ENCODE data around the gene CCSER1. TPM values are rescaled to one million over a fixed set of nuclear protein-coding genes. Genes with fewer than 3 reads are reported as not detected.
"Not testable (repeated sequence)": the region's sequence is repeated elsewhere in the genome, so short reads cannot be mapped to it uniquely, and the experiment has no call there.

The CCSER1 gene
- total and polyA plus RNA-seq, 2 donors (not counting 1 experiment from before 2014, with no cell fraction given), result 10.7 to 39.5 TPM

DNA sequence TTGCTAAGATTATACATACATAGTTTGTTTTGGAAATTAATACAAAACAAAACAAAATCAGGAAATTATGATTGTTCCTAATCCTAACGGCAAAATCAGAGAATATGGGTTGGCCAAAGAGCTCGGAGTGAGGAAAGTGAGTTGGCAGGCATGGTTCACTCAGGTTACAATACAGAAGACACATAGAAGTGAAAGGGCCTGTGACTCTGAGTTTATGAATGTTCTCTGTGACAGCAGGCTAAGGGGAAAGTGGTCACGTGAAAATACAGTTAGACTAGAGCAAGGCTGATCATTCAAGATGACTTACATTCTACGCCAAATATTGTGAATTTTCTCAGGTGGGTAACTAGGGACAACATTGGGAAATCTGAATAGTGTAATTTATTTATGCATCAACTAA, 1001.3 kb downstream of the CCSER1 start:
- no peak overlapping the region for H2AFZ ChIP-seq (ENCODE audit: insufficient read depth, low read depth, low read length, poor library complexity, severe bottlenecking)
- Mint-ChIP-seq H3K27ac (no peak overlapping the region), H3K9me3 (ENCODE audit: insufficient read depth) (no peaks in the 10 kb centered on the region), H3K27me3 (no peaks in the 10 kb centered on the region), H3K4me1 (no peaks in the 10 kb centered on the region), H3K4me3 (no peak overlapping the region)
- no peaks in the 10 kb centered on the region for H3K27me3 ChIP-seq (replicated peaks in 1 of 4; ENCODE audit: control extremely low read depth in 1 of 4, control insufficient read depth in 3 of 4, insufficient read depth in 4 of 4, low read length in 3 of 4)
- ChIA-PET POLR2A (no interaction called here), CTCF (no interaction called here)
- no peak overlapping the region for H3K4me2 ChIP-seq (replicated peaks; ENCODE audit: low read depth, low read length, poor library complexity, severe bottlenecking)
- WGBS (ENCODE audit: insufficient coverage), result 100% methylated on average over 2 of the region's 4 CpGs
- no peaks in the 10 kb centered on the region for H3K79me2 ChIP-seq (ENCODE audit: control insufficient read depth, insufficient read depth, low read length)
- no peak for ATAC-seq (ENCODE audit: low read depth)
- no peaks in the 10 kb centered on the region for H3K36me3 ChIP-seq (replicated peaks in 1 of 2; ENCODE audit: control extremely low read depth in 1 of 2, control insufficient read depth in 1 of 2, extremely low read depth in 1 of 2, insufficient read depth in 2 of 2, low read length in 1 of 2)
- TF ChIP-seq EZH2 (IDR thresholded peaks at IDR 0.05; ENCODE audit: borderline replicate concordance, insufficient read depth, low read depth, low read length, poor library complexity, severe bottlenecking), result no peak
- TF ChIP-seq, protein P1, sequence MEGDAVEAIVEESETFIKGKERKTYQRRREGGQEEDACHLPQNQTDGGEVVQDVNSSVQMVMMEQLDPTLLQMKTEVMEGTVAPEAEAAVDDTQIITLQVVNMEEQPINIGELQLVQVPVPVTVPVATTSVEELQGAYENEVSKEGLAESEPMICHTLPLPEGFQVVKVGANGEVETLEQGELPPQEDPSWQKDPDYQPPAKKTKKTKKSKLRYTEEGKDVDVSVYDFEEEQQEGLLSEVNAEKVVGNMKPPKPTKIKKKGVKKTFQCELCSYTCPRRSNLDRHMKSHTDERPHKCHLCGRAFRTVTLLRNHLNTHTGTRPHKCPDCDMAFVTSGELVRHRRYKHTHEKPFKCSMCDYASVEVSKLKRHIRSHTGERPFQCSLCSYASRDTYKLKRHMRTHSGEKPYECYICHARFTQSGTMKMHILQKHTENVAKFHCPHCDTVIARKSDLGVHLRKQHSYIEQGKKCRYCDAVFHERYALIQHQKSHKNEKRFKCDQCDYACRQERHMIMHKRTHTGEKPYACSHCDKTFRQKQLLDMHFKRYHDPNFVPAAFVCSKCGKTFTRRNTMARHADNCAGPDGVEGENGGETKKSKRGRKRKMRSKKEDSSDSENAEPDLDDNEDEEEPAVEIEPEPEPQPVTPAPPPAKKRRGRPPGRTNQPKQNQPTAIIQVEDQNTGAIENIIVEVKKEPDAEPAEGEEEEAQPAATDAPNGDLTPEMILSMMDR (IDR thresholded peaks at IDR 0.05), result no peak
- no peaks in the 10 kb centered on the region for H3K4me1 ChIP-seq (ENCODE audit: control insufficient read depth in 2 of 2, insufficient read depth in 2 of 2, low read length in 2 of 2)
- no peak for DNase-seq
- no peak overlapping the region for H3K9ac ChIP-seq (ENCODE audit: low read length)
- intact Hi-C loops (cut with micrococcal nuclease), result no loop called here
- H3K9me3 ChIP-seq (ENCODE audit: control extremely low read depth in 1 of 3, control insufficient read depth in 2 of 3, insufficient read depth in 1 of 3, low read length in 2 of 3), result no peaks in the 10 kb centered on the region
- no peaks in the 10 kb centered on the region for H4K20me1 ChIP-seq (ENCODE audit: control insufficient read depth, insufficient read depth, low read length, poor library complexity, severe bottlenecking)
- no peak overlapping the region for H3K27ac ChIP-seq (ENCODE audit: low read length in 2 of 2)
- H3K4me3 ChIP-seq (ENCODE audit: control extremely low read depth in 1 of 5, extremely low read depth in 1 of 5, insufficient read depth in 1 of 5, low read depth in 2 of 5, low read length in 4 of 5), result no peak overlapping the region

DNA sequence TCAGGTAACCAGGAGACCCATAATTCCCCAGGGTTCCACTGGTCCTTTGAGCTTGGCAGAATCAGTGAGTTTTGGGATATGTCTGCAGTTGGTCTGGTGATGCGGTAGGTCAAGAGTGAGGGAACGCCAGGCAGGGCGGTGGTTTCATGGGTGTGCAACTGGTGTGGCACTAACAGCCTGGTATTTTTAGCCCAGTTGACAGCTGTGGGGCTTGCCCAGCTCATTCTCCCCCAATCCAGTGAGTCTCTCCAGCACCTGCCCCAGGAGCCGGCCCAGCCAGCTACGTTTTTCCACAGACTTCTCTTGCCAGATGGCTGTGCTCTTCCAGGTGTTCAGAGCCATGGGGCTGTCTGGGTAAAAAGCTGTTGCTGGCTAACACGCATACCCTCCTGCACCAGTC, 1019.9 kb downstream of the CCSER1 start:
- ATAC-seq (ENCODE audit: low read depth) (no peak), DNase-seq (no peak)
- Histone ChIP-seq H3K4me2 (replicated peaks; ENCODE audit: low read depth, low read length, poor library complexity, severe bottlenecking) (no peak overlapping the region), H3K27ac (ENCODE audit: low read length in 2 of 2) (no peak overlapping the region), H3K9ac (ENCODE audit: low read length) (no peak overlapping the region), H3K9me3 (ENCODE audit: control extremely low read depth in 1 of 3, control insufficient read depth in 2 of 3, insufficient read depth in 1 of 3, low read length in 2 of 3) (peaks cover 0 to 9% (median 0%) of the 10 kb centered on the region in 3 donors), H2AFZ (ENCODE audit: insufficient read depth, low read depth, low read length, poor library complexity, severe bottlenecking) (no peak overlapping the region), H3K4me3 (ENCODE audit: control extremely low read depth in 1 of 5, extremely low read depth in 1 of 5, insufficient read depth in 1 of 5, low read depth in 2 of 5, low read length in 4 of 5) (no peak overlapping the region), H4K20me1 (ENCODE audit: control insufficient read depth, insufficient read depth, low read length, poor library complexity, severe bottlenecking) (no peaks in the 10 kb centered on the region), H3K79me2 (ENCODE audit: control insufficient read depth, insufficient read depth, low read length) (no peaks in the 10 kb centered on the region), H3K36me3 (replicated peaks in 1 of 2; ENCODE audit: control extremely low read depth in 1 of 2, control insufficient read depth in 1 of 2, extremely low read depth in 1 of 2, insufficient read depth in 2 of 2, low read length in 1 of 2) (no peaks in the 10 kb centered on the region), H3K4me1 (ENCODE audit: control insufficient read depth in 2 of 2, insufficient read depth in 2 of 2, low read length in 2 of 2) (no peaks in the 10 kb centered on the region), H3K27me3 (replicated peaks in 1 of 4; ENCODE audit: control extremely low read depth in 1 of 4, control insufficient read depth in 3 of 4, insufficient read depth in 4 of 4, low read length in 3 of 4) (no peaks in the 10 kb centered on the region)
- Mint-ChIP-seq H3K27ac (no peak overlapping the region), H3K27me3 (no peaks in the 10 kb centered on the region), H3K4me3 (no peak overlapping the region), H3K9me3 (ENCODE audit: insufficient read depth) (peaks cover 13% of the 10 kb centered on the region), H3K4me1 (no peaks in the 10 kb centered on the region)
- TF ChIP-seq EZH2 (IDR thresholded peaks at IDR 0.05; ENCODE audit: borderline replicate concordance, insufficient read depth, low read depth, low read length, poor library complexity, severe bottlenecking), result no peak
- TF ChIP-seq, protein P1 (IDR thresholded peaks at IDR 0.05), result no peak
- intact Hi-C loops (cut with micrococcal nuclease), result no loop called here
- POLR2A ChIA-PET, result no interaction called here
- CTCF ChIA-PET, result no interaction called here
- WGBS (ENCODE audit: insufficient coverage), result 93% methylated on average over 5 of the region's 6 CpGs

DNA sequence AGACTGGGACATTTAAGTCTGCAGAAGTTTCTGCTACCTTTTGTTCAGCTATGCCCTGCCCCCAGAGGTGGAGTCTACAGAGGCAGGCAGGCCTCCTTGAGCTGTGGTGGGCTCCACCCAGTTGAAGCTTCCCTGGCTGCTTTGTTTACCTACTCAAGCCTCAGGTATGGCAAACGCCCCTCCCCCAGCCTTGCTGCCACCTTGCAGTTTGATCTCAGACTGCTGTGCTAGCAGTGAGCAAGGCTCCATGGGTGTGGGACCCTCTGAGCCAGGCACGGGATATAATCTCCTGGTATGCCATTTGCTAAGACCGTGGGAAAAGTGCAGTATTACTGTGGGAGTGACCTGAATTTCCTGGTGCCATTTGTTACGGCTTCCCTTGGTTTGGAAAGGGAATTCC, 1026.8 kb downstream of the CCSER1 start:
- H3K9me3 Mint-ChIP-seq (ENCODE audit: insufficient read depth); H3K27ac Mint-ChIP-seq; intact Hi-C loops (cut with micrococcal nuclease); POLR2A ChIA-PET; H3K27me3 Mint-ChIP-seq; H3K27me3 ChIP-seq (replicated peaks in 1 of 4; ENCODE audit: control extremely low read depth in 1 of 4, control insufficient read depth in 3 of 4, insufficient read depth in 4 of 4, low read length in 3 of 4); CTCF ChIA-PET; H3K9me3 ChIP-seq (ENCODE audit: control extremely low read depth in 1 of 3, control insufficient read depth in 2 of 3, insufficient read depth in 1 of 3, low read length in 2 of 3); DNase-seq; H3K9ac ChIP-seq (ENCODE audit: low read length); H3K79me2 ChIP-seq (ENCODE audit: control insufficient read depth, insufficient read depth, low read length); H3K4me2 ChIP-seq (replicated peaks; ENCODE audit: low read depth, low read length, poor library complexity, severe bottlenecking); H3K36me3 ChIP-seq (replicated peaks in 1 of 2; ENCODE audit: control extremely low read depth in 1 of 2, control insufficient read depth in 1 of 2, extremely low read depth in 1 of 2, insufficient read depth in 2 of 2, low read length in 1 of 2); H2AFZ ChIP-seq (ENCODE audit: insufficient read depth, low read depth, low read length, poor library complexity, severe bottlenecking); H3K27ac ChIP-seq (ENCODE audit: low read length in 2 of 2); H4K20me1 ChIP-seq (ENCODE audit: control insufficient read depth, insufficient read depth, low read length, poor library complexity, severe bottlenecking); ATAC-seq (ENCODE audit: low read depth); H3K4me1 Mint-ChIP-seq; H3K4me3 Mint-ChIP-seq; H3K4me1 ChIP-seq (ENCODE audit: control insufficient read depth in 2 of 2, insufficient read depth in 2 of 2, low read length in 2 of 2); H3K4me3 ChIP-seq (ENCODE audit: control extremely low read depth in 1 of 5, extremely low read depth in 1 of 5, insufficient read depth in 1 of 5, low read depth in 2 of 5, low read length in 4 of 5): not testable (repeated sequence)
- WGBS (ENCODE audit: insufficient coverage), result 81% methylated on average over 4 of the region's 4 CpGs

Measured in B cell (primary cell).